HG03139 (cell line): ENCODE results near the gene SLC45A1.

Experiments used
- ATAC-seq: cut with Tn5 transposase; IDR thresholded peaks from one replicate; pipeline ENCODE4 v1.9.1; 2021; ENCODE audit not compliant: unreplicated experiment

SLC45A1 gene

DNA sequence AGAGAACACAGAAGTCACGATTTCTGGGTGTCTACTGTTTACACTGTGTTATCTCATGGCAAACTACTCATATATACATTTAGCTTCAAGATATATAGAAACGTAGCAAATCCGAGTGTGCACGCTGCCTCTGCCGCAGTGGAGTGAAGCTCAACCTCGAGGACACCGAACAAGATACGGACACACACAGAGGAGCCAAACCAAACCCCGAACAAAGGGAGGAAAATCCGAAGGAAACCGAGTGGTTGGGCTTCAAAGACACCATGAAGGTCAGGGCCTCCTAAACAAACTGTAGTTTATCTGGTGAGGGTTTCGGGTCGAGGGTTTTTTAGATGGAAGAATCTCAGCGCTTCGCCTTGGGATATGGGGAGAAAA lies 34.5 kb downstream of the SLC45A1 start:
- ATAC-seq: no peak

DNA sequence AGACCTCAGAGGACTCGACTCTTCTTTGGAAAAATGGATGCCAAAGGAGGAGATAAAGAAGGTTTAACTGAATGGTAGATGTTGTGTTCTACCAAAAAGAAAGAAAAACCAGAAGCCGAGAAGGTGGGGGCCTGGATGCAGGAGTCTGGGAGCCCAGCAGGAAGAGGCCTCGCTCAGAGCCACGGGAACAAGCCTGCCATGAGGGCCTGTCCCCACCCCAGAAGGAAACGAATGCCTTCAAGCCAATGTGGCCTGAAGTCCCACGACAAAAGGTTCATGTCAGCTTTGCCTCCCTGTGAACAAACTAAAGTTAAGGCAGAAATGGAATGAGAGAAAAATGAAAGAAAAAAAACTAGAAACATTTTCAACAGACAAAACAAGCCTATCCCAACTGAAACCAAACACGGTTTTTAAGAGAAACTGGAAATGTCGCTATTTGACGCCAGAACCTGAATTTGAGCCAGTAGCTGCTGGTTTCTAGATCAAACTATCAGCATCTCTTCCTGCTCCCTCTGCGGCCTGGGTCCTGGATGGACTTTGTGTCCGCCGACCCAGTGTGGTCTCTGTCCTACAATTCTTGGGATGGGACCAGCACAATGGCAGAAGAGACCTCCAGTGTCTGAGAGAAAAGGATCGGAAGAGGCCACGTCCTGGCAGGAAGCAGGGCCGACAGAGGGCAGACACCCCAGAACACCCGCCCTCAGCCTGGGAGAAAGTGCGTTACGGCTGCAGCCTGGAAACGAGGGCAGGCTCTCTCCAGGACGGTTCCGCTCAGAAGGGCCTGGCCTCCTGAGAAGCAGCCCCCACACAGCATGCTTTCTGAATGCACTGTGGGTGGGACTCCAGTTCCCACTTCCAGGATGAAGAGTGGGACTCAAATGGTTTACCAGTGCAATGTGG lies 35.2 kb downstream of the SLC45A1 start:
- no peak for ATAC-seq

DNA sequence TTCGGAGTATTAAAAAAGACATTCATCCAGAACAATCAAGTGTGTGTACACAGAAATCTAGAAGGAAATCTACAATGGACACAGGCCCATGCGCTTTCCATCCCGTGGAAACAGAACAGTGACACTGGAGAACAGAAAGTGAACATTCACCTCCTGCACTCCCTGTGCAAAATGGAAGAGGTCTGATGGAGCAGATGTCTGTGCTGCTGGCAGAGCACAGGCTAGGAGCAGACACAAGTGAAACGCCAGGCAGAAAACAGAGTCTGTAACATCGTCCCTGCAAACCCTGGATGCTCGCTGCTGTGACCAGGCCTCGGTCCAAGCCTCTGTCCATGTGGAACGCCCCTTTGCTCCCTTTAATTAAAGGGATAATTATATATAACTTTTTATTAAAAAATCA lies 36.1 kb downstream of the SLC45A1 start:
- ATAC-seq: no peak

DNA sequence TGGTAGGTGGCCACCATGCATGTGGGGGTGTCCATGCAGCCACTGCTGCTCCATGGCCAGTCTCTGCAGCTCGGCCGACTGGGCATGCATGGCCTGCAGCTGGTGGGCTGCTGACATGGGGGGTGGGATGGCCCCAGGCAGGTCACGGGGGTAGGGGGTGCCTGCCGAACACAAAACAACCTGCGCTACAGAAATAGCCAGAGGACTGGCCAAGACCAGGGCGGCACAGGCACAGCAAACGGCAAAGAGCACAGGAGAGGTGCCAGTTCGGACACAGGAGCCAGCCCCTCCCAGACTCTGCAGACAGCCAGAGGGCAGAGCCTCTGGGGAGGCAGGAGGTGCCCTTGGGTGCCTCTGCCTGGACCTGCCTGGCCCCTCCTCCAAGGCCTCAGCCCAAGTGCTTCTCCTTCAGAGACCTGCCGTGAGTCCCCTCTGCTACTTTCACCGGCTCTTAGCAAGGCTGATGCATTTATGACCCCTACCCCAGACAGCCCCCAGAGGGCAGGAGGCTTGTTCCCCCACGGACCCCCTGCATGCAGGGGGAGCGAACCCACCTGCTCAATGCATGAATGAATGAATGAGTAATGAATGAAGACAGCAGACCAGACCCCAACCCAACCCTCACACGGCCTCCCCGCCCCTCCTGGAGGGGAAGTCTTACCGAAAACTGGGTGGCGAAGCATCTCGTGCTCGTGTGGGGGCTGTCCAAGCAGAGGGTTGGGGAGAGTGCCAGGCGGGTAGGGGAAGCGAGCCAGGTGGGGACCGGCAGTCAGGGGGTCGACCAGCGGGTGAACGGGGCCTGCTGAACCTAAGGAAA lies 37.7 kb downstream of the SLC45A1 start:
- ATAC-seq: no peak

DNA sequence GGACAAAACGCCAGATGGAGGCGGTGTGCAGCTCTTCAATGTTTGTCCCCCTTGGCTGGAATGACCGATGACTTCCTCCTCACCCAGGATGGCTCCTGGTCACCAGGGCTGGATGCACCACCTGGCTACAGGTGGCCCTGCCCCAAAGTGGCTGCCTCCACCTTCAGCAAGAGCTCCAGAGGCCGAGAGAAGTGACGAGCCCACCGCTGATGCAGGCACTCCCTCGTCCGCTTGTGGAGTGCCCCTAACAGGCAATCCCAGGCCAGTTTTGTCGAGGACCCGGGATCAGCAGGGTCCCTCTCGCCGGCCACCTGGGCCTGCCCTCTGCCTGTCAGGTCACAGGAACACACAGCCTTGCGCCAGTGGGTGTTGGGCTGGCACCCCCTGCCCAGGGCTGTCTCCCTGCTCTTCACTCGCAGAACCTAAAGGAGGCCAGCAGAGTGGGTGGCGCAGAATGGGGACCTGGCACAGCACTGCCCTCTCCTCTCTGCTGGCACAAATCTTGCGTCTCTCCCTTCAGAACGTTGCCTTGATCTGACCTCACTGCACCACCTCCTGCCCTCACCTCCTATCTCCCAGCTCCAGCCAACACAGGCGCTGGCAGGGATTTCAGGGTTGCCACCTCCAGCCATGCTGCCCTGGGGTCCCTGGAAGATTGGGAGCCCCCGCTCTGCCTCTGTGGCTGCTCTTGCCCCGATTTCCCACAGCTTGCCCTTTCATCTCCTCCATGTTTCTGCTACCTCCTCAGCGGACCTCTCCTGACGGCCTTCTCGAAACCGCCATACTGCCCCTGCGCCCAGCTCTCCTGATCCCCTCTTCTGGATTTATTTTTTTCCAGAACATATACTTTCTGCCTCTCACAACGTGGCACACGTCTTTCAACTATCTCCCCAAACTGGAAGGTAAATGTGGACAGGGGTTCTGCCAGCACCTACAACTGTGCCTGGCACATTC lies 38.6 kb downstream of the SLC45A1 start:
- ATAC-seq: no peak

DNA sequence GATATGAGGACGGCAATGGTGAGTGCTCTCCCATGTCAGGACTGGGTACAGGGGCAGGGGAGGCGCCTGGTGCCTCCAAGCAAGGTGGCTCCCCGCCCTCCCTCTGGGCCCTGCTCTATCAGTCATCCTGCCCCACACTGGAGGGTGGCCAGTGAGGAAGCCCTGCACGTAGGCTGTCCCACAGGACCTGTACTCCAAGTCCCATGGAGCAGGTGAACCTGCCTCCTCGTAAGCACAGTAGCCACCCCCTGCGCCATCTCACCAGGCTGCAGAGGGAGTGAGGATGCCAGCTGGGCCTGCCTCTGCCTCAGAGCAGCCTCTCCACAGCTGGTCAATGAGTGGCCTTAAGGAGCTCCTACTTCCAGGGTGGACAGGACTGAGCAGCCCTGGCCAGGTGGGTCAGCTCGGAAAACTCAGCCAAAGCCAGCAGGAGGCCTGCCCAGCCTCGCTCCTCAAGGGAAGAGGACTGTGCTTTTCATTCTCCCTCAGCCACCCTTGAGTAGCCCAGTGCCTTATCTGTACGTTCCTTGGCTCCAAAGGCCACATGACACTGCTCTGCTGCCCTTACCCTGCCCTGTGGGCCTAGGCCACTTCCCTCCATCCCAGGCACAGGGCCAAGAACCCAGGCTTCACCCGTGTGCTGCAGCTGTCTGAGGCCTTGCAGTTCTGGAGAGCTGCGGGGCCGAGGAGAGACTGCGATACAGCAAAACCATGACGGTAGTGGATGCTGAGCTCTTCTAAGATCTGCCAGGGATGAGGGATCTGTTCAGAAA lies 39.6 kb downstream of the SLC45A1 start:
- ATAC-seq: no peak

DNA sequence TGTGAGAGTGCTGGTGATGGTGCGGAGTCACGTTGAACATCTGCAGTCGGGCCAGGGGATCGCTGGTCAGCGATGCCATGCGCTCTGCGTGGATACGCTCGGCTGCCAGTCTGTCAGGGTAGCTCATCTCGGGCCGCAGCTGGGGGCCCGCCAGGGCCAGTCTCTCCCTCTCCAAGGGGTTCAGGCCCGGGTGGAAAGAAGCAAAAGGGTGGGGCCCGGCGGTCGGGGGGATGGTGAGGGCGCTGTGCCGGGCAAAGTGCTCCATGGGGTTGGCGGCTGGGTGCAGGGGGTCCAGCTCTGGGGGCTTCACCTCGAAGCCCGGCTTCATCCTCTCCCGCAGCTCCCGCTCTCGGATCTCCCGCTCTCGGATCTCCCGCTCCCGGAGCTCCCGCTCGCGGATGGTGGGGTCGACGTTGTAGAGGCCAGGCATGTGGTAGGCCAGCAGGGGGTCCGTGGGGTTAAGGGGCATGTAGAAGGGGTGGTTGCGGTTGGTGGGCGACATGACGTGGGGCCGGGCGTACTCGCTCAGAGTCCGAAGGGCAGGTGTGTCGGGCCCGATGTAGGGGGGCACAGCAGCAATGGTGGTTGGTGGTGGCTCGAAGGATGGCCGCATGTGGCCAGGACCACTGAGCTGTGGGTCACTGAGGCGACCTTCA lies 40.5 kb downstream of the SLC45A1 start:
- ATAC-seq: no peak

DNA sequence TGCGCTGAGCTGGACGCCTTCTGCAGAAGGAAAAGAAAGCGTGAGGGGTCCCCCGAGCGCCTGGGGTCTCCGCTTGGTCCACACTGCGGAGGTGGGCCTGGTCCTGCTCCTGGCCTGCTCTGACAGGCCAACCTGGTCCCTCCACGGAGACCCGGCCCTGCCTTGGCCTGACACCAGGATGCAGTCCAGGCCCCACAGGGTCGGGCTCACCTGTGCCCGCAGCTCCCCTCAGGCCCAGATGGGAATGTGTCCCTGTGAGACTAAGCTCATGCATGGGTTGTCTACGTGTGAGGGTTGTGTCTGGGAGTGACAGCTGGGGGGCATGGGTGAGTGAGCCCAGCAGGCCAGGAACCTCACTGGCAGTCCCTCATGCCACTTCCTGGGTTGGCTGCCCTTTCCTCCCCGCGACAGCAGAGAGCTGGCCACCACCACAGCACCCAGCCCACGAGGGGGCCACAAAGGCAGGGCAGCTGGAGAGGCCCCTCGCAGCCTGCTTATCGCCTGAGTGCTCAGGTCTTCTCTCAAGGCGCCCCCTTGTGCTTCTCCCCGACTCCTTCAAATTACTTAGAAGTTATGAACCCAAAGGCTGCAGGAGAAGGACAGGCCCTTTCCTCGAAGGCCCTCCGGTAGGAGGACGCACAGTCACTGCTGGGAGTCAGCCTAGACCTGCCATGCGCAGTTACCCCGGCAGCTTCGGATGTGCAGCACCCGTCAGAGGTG lies 41.1 kb downstream of the SLC45A1 start:
- ATAC-seq: no peak

DNA sequence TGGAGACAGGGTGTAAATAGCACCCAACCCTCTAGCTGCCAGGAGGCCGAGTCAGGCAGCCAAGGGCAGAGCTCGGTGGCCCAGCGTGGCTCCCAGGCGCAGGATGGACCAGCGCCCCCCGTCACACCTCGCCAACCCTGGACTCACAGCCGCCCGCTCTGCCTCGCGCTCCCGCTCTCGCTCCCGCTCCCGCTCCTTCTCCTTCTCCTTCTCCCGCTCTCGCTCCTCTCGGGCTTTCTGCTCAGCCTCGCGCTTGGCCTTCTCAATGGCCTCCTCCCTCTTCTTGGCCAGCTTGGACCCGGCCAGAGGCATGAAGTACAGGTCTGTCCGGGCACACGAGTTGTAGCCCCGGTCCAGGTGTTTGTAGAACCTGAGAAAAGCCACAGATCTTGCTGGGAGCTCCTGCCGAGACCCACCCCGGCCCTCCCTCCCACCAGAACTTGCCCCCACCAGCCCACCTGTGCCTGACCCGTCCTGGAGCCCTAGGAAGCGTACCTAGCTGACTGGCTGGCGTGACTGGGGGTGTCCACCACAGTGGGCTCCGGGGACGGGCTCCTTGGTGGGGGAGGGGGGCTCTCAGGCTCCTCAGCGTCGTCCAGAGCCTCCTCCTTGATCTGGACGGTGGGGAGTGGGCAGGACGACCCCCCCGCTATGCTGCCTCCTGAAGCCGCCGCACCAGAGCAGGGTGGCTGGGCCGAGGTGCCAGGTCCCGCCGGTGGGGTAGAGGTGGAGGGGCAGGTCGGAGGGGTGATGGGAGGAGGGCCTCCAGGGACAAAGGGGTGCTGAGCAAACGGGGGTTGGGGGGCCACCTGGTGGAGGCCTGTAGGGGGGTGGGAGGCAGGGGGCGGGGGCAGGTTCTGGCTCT lies 41.9 kb downstream of the SLC45A1 start:
- no peak for ATAC-seq

DNA sequence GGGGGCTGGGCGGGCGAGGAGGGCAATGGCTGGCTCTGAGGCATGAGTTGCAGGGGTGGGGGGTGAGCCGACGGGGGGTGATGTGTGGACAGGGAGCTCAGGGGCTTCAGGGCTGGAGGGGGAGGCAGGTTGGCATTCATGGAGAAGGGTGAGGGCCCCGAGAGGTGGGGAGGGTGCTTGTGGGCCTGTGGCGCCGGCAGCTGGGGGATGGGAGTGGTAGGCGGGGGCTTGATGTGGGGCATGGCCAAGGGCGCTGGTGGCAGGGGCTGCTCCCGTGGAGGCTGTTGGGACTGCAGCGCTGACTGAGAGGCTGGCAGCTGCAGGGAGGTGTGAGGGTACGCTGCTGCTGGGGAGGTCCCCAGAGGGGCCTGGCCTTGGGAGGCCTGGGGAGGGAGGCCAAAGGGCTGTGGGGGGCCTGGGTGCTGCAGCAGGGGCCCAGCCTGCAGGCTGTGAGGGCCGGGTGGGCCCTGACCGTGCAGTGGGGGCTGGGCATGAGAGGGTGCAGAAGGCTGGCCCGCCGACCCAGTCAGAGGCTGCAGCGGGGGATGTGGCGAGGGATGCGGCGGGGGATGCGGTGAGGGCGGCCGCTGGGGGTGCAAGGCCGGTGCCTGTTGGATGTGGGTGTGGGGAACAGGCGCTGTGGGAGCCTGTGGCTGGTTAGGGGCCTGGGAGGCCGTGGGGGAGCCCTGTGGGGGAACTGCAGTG lies 42.7 kb downstream of the SLC45A1 start:
- ATAC-seq: no peak

DNA sequence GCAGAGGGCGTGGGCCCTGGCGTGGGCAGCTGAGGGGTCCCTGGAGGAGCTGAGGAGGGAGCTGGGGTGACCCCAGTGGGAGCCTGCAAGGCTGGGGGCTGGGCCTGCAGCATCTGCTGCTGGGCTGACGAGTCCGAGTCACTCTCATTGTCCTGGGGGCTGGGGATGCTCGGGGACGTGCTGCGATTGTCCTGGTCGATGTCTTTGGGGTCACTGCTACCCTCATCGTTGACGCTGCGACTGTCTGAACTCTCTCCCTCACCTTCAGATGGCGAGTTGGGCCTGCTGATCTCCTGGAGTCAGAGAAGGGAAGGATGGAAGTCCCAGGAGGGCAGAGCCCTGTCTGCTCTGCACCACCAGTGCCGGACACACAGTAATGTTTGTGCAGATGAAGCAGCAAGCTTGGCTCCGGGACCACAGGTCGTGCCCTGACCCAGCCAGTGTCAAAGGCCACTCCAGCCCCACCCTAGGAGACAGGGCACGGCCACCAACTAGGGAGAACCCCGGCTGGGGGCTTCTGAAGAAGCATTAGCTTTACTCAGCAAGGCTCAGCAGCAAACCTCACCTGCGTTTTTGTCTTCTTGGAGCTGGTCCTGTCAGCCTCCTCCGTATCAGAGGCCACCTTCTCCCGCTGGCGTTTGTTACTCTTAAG lies 43.4 kb downstream of the SLC45A1 start:
- ATAC-seq: no peak

DNA sequence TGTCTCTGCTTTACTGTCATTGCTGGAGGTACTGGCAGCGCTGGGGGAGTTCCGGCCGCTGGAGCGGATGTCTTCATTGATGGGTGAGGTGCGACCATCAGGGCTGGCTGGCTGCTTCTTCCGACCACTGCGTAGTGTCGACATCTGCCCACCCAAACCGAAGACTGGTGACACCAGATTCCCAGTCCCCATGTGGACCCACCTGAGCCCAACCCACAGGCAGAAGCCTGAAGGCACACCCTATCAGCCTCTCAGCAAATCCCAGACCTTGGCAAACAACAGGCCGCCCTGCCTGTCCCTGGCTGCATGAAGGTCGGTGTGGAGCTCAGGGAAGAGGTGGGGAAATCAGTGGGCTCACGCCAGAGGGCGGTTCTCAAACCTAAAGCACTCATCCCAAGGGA lies 44.8 kb downstream of the SLC45A1 start:
- no peak for ATAC-seq

DNA sequence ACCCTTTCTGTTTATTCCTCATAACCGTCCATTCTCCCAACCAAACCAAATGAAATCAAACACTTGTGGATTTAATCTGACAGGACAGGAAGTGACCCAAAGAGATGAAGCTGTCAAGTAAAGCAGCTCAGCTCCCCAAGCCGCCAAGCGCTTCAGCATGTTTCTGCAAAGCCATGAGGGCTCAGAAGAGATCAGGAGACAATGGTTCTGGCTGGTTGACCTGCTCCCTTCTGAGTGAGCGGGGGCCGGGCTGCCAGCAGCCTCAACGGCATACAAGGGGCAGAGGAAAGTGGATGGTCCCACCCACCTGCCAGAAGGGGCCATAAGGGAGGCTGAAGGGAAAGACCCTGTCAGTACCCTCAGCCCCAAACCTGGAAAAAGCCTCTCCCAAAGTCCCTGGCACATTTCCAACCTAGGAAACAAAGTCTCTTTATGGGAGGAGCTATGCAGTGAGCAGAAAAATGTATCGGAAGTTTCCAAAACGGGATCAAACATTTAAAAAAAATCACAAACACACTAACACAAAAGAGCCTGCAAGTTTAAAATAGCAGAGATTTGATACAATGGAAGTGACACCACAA lies 45.4 kb downstream of the SLC45A1 start:
- no peak for ATAC-seq

DNA sequence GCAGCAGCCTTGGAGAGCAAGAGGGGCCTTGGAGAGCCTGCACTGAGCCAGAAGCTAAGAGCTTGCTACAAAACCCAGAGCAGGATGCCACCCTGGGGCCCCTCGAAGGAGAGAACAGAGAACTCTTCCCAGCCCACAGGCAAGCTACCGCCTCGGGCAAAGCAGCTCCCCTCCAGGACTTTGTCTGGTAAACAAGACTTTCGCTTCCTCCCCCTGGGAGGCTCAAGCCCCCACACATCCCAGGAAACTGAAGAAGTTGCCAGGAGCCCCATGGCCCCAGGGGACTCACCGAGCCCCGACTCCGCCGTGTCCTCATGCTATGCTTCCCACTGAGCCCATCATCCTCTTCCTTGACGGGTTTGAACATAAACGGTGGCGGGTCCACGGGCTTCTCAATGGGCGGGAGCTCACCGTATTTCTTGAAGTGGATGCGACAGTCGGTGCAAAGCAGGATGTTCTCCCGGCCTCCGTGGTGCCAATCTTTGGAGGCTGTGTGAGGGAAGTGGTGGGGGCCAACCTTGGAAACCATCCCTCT lies 45.9 kb downstream of the SLC45A1 start:
- no peak for ATAC-seq

DNA sequence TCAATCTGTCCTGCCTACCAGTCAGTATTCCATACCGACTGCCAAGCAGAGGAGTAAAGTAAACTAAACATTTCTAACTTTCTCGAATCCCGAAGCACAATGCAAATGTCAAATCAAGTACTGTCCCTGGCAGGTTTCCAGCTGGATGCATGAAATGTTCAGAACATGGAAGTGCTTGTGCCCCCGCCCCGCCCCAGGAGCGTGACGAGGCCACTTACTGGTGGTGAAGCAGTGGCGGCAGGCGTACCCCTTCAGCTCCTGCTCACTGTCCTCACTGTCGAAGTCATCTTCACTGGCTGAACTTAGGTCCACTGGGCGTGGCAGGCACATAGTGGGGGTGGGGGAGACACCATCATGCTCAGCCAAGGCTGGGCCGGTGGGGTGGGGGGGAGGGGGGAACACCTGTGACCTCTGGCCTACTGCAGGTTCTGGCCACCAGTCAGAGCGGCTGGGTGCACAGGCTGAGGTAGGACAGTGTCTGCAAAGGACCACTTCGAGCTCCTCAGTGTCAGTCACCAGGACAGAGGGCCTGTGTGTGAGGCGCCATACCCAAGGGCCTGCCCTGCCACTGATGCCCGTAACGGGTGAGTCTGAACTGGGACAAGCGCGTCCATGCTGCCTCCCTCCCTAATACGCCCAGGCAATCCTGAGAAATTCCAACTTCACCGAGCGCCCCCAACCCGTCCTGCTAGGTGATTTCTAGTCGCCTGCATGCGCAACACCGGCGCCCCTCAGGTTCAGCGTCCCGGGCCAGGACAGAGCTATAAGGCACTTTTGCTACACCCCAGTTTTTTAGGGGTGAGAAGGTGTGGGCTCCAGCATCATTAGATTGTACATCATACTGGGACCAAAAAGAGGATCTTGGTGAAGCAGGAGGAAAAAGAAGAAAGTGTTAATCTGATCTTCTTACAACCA lies 46.9 kb downstream of the SLC45A1 start:
- no peak for ATAC-seq
